Dermis lymphatic vessel endothelial cell (primary cell): ENCODE results near the gene CST9L. TPM values are rescaled to one million over a fixed set of nuclear protein-coding genes. Genes with fewer than 3 reads are reported as not detected.

Source experiments
- total RNA-seq: library from RNA; depleted of rRNA; stranded (reverse); fragments of >200 nt; gene quantifications from 2 replicates; pipeline ENCODE4 v1.2.1, GENCODE V29; 2014

CST9L gene
- not detected in 2 replicates for total RNA-seq

GRCh38 chr20:23568320-23568970 lies at the start of gene CST9L:
Gene CST9L (minus strand): TSS chr20:23568484. CDS start chr20:23568450, 34 bp downstream.

GRCh38 chr20:23605867-23606651 lies 37.8 kb upstream of the CST9L start, which contains the start of gene CST9:
Gene CST9 (minus strand): TSS chr20:23605917. CDS start chr20:23605864, 53 bp downstream.

Other genes starting within 250 kb of the CST9L start
- 21.6 and 24.6 TPM in 2 replicates for gene NXT1, start 217.7 kb downstream of the CST9L start, total RNA-seq
- gene GZF1, start 206.3 kb downstream of the CST9L start, total RNA-seq: 17.0 and 20.0 TPM in 2 replicates
- 5.9 and 6.4 TPM in 2 replicates for gene NAPB, start 147.0 kb downstream of the CST9L start, total RNA-seq
- not detected in 2 replicates for gene CSTL1, start 128.8 kb downstream of the CST9L start, total RNA-seq
- gene CST11, start 115.6 kb downstream of the CST9L start, total RNA-seq: not detected in 2 replicates
- not detected in 2 replicates for gene CST8, start 77.4 kb downstream of the CST9L start, total RNA-seq
- not detected in 2 replicates for gene CST9, start 37.4 kb upstream of the CST9L start, total RNA-seq
- gene CST3, start 69.5 kb upstream of the CST9L start, total RNA-seq: 132 and 141 TPM in 2 replicates
- gene CST4, start 120.6 kb upstream of the CST9L start, total RNA-seq: not detected in 2 replicates
- gene CST1, start 182.5 kb upstream of the CST9L start, total RNA-seq: not detected in 2 replicates